ENCODE data around the gene GPR68.

GPR68 gene
- total RNA-seq: 22.9 to 68.8 (median 34.2) reads per million in 9 experiments

DNA sequence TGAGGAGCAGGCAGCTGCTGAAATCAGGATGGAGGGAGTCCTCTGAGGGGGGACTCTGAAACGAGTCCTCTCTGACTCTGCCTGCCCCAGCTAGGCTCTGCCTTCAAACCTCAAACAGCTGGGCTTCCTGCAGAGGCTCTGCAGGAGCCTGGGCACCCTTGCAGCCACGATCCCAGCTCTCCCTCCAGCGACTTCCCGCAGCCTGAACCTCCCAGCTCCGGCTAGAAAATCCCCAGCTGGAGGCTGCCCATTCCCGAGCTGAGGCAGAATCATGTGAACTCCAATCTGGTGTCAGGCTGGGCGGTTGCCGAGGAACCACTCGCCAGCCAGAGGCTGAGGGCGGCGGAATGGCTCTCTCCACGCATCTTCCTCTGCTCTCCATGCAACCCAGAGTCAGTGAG, at the start of gene GPR68:
Gene GPR68 (minus strand): TSS at position 204 of the 401 bp plus-strand sequence. CDS start 9,654 bp downstream, outside the sequence.
- ATAC-seq (replicated peaks) (peak; percentile 11), DNase-seq (peak in 1 of 3 experiments; percentile 26)
- Mint-ChIP-seq H3K27me3 (no peaks in the 10 kb centered on the region), H3K36me3 (ENCODE audit: insufficient read depth) (peaks cover 60% of the 10 kb centered on the region), H3K9me3 (no peaks in the 10 kb centered on the region), H3K4me3 (peak within 1 kb of the TSS; percentile 86 to 89), H3K27ac (peak within 1 kb of the TSS; percentile 91 to 94), H3K4me1 (ENCODE audit: low read depth in 2 of 2) (peaks cover 80 to 81% of the 10 kb centered on the region in 2 donors)

GRCh38 chr14:91294153-91294552, 49.6 kb upstream of the GPR68 start:
- Mint-ChIP-seq H3K36me3 (ENCODE audit: insufficient read depth) (peaks cover 100% of the 10 kb centered on the region), H3K27ac (peak overlapping the region; percentile 93 to 95), H3K27me3 (no peaks in the 10 kb centered on the region), H3K9me3 (no peaks in the 10 kb centered on the region), H3K4me1 (ENCODE audit: low read depth in 2 of 2) (peaks cover 13 to 15% of the 10 kb centered on the region in 2 donors), H3K4me3 (no peak overlapping the region)
- ATAC-seq (replicated peaks) (no peak), DNase-seq (no peak)

- peaks cover 100% of the 10 kb centered on the region for H3K36me3 Mint-ChIP-seq (ENCODE audit: insufficient read depth)
- H3K27me3 Mint-ChIP-seq: no peaks in the 10 kb centered on the region
- no peak for DNase-seq
Measured at GRCh38 chr14:91293281-91293680, 48.8 kb upstream of the GPR68 start.

GRCh38 chr14:91292491-91292890, 48.0 kb upstream of the GPR68 start:
- Mint-ChIP-seq H3K27me3 (no peaks in the 10 kb centered on the region), H3K4me1 (ENCODE audit: low read depth in 2 of 2) (peaks cover 11 to 15% of the 10 kb centered on the region in 2 donors), H3K4me3 (no peak overlapping the region), H3K27ac (peak overlapping the region; percentile 93 to 95), H3K36me3 (ENCODE audit: insufficient read depth) (peaks cover 100% of the 10 kb centered on the region), H3K9me3 (no peaks in the 10 kb centered on the region)
- no peak for DNase-seq
- peak; percentile 55 for ATAC-seq (replicated peaks)

More at GRCh38 chr14:91293281-91293680, 48.8 kb upstream of the GPR68 start:
- H3K4me1 Mint-ChIP-seq (ENCODE audit: low read depth in 2 of 2): peaks cover 15% of the 10 kb centered on the region in 2 donors
- H3K27ac Mint-ChIP-seq: peak overlapping the region; percentile 93 to 95
- no peaks in the 10 kb centered on the region for H3K9me3 Mint-ChIP-seq
- peak overlapping the region in 1 of 2 donors; percentile 14 for H3K4me3 Mint-ChIP-seq
- ATAC-seq (replicated peaks): no peak

GRCh38 chr14:91291786-91292405, 47.4 kb upstream of the GPR68 start:
- Mint-ChIP-seq H3K4me1 (ENCODE audit: low read depth in 2 of 2) (peaks cover 13 to 15% of the 10 kb centered on the region in 2 donors), H3K27me3 (no peaks in the 10 kb centered on the region), H3K36me3 (ENCODE audit: insufficient read depth) (peaks cover 100% of the 10 kb centered on the region), H3K4me3 (no peak overlapping the region), H3K9me3 (no peaks in the 10 kb centered on the region), H3K27ac (peak overlapping the region; percentile 93 to 95)
- DNase-seq: no peak
- peak; percentile 15 for ATAC-seq (replicated peaks)

DNA sequence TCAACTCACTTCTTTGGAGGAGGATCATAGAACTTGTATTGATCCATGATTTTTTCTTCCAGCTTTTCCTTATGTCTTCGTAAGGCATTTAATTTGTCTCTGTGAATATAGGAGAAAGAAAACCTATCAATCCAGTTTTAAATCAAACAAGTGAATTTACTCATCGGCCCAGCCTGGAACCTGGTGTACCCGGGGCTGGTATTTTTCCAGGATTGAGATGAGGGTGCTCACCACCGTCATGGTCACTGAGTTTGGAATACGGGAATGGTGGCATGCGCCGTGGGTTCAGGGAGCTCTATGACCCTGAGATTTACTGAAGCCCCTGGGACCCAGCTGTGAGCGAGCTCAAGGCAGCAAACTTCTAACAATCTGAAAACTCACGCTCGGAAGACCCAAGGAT, 46.5 kb upstream of the GPR68 start:
- DNase-seq (no peak), ATAC-seq (replicated peaks) (no peak)
- no peak overlapping the region for H3K4me3 Mint-ChIP-seq
- H3K4me1 Mint-ChIP-seq (ENCODE audit: low read depth in 2 of 2): peaks cover 19 to 20% of the 10 kb centered on the region in 2 donors
- no peaks in the 10 kb centered on the region for H3K9me3 Mint-ChIP-seq
- H3K36me3 Mint-ChIP-seq (ENCODE audit: insufficient read depth): peaks cover 100% of the 10 kb centered on the region
- no peaks in the 10 kb centered on the region for H3K27me3 Mint-ChIP-seq
- peak overlapping the region in 1 of 2 donors; percentile 95 for H3K27ac Mint-ChIP-seq

GRCh38 chr14:91289464-91289863, 45.0 kb upstream of the GPR68 start:
- no peak for ATAC-seq (replicated peaks)
- no peak for DNase-seq
- Mint-ChIP-seq H3K36me3 (ENCODE audit: insufficient read depth) (peaks cover 100% of the 10 kb centered on the region), H3K27me3 (no peaks in the 10 kb centered on the region), H3K4me1 (ENCODE audit: low read depth in 2 of 2) (peaks cover 25% of the 10 kb centered on the region in 2 donors), H3K27ac (peak overlapping the region in 1 of 2 donors; percentile 82), H3K4me3 (no peak overlapping the region), H3K9me3 (no peaks in the 10 kb centered on the region)

GRCh38 chr14:91288876-91289275, 44.4 kb upstream of the GPR68 start:
- no peak for DNase-seq
- Mint-ChIP-seq H3K4me1 (ENCODE audit: low read depth in 2 of 2) (peaks cover 25% of the 10 kb centered on the region in 2 donors), H3K36me3 (ENCODE audit: insufficient read depth) (peaks cover 100% of the 10 kb centered on the region), H3K27ac (no peak overlapping the region), H3K9me3 (no peaks in the 10 kb centered on the region), H3K4me3 (no peak overlapping the region), H3K27me3 (no peaks in the 10 kb centered on the region)
- no peak for ATAC-seq (replicated peaks)

- H3K9me3 Mint-ChIP-seq: no peaks in the 10 kb centered on the region
- peak; percentile 75 to 83 (median 77) for DNase-seq
- no peak overlapping the region for H3K4me3 Mint-ChIP-seq
- H3K4me1 Mint-ChIP-seq (ENCODE audit: low read depth in 2 of 2): peaks cover 14 to 19% of the 10 kb centered on the region in 2 donors
- peak; percentile 86 for ATAC-seq (replicated peaks)
- peaks cover 100% of the 10 kb centered on the region for H3K36me3 Mint-ChIP-seq (ENCODE audit: insufficient read depth)
- H3K27me3 Mint-ChIP-seq: no peaks in the 10 kb centered on the region
- H3K27ac Mint-ChIP-seq: peak overlapping the region; percentile 28 to 49
Measured at GRCh38 chr14:91286530-91286937, 42.0 kb upstream of the GPR68 start.

DNA sequence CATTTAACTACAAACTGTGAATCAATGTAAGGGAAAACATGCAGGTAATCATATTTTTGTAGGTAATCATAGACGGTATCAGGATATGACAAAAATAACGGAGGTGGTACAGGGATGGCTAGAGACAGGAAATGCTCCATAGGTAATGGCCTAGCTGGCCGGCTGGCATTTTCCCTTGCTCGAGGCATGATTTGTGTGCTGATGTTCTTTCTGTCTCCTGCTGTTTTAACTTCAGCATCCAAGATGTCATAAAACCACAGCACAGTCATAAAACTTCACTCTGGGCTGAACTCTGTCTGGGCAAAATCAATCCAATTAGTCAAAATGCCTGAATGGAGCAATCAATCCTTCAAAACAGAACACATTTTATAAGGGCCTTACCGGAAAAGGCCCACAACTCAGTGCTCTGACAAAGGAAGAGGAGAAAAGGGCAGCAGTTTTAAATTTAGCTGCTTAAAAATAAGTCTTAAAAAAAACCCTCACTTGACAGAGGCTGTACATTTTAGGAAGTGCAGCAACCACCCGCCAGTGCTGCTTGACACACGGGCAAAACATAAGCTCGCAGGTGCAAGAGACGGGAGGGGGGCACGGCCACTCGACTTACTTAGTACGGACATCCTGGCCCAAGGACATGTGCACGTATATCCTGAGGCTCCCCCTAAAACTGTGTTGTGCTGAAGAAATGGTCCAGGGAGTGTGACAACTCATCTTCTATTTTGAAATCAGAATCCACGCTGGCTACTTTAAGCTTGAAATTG, 40.5 kb upstream of the GPR68 start:
- Mint-ChIP-seq H3K4me3 (no peak overlapping the region), H3K36me3 (ENCODE audit: insufficient read depth) (peaks cover 100% of the 10 kb centered on the region), H3K9me3 (no peaks in the 10 kb centered on the region), H3K27ac (peak overlapping the region; percentile 9 to 80), H3K4me1 (ENCODE audit: low read depth in 2 of 2) (peaks cover 14 to 19% of the 10 kb centered on the region in 2 donors), H3K27me3 (no peaks in the 10 kb centered on the region)
- ATAC-seq (replicated peaks): no peak
- DNase-seq: no peak

DNA sequence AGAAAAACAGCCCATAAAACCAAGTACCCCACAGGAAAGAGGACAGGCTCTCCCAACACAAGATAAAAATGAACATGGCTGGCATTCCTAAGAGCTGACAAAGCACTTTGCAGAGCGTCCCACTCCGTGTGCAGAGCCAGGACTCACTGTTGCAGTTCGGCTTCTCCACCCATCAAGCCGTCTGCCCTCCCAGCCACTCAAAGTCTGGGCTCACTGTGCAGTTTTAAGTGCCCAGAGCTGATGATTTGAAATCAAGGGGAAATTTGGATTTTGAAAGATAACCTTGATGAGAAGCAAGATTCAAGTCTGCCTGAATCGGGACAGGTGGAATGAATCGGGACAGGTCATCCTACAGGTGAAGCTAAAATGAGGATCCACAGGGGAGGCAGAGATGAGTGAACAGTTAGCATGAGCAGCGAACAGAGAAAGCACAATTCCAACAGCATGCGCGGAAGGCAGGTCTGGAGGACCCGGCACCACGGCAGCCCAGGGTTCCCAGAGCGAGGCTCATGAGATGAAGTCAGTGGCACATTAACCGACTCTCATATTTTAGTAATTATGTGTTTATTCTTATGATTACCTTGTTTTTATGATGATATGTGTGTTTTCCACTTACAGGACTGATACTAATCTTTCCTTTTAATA, 39.8 kb upstream of the GPR68 start:
- Mint-ChIP-seq H3K9me3 (no peaks in the 10 kb centered on the region), H3K27ac (peak overlapping the region in 1 of 2 donors; percentile 80), H3K4me1 (ENCODE audit: low read depth in 2 of 2) (peaks cover 14 to 19% of the 10 kb centered on the region in 2 donors), H3K27me3 (no peaks in the 10 kb centered on the region), H3K36me3 (ENCODE audit: insufficient read depth) (peaks cover 100% of the 10 kb centered on the region), H3K4me3 (no peak overlapping the region)
- no peak for DNase-seq
- no peak for ATAC-seq (replicated peaks)

GRCh38 chr14:91283666-91284065, 39.2 kb upstream of the GPR68 start:
- Mint-ChIP-seq H3K27me3 (no peaks in the 10 kb centered on the region), H3K27ac (peak overlapping the region; percentile 80 to 81), H3K4me1 (ENCODE audit: low read depth in 2 of 2) (peaks cover 12 to 19% of the 10 kb centered on the region in 2 donors), H3K4me3 (no peak overlapping the region), H3K9me3 (no peaks in the 10 kb centered on the region), H3K36me3 (ENCODE audit: insufficient read depth) (peaks cover 100% of the 10 kb centered on the region)
- ATAC-seq (replicated peaks) (no peak), DNase-seq (no peak)

- Mint-ChIP-seq H3K36me3 (ENCODE audit: insufficient read depth) (peaks cover 100% of the 10 kb centered on the region), H3K27me3 (no peaks in the 10 kb centered on the region), H3K4me3 (no peak overlapping the region), H3K9me3 (no peaks in the 10 kb centered on the region), H3K27ac (peak overlapping the region; percentile 80 to 81), H3K4me1 (ENCODE audit: low read depth in 2 of 2) (peaks cover 12 to 19% of the 10 kb centered on the region in 2 donors)
- no peak for ATAC-seq (replicated peaks)
- DNase-seq: no peak
Measured at GRCh38 chr14:91282954-91283645, 38.6 kb upstream of the GPR68 start.
